Activated T-helper 1 cell treated with anti-CD3 and anti-CD28 coated beads, Interleukin-12 subunit alpha, Interleukin-12 subunit beta, Interleukin-2, Interleukin-4 antibody, amounts not matched to agents 30 ng/mL and 10 ng/mL and 1 ng/mL, durations not matched to agents 14 hours and 24 hours and 36 hours (primary cell): ENCODE data around the gene TRPM8. TPM values are rescaled to one million over a fixed set of nuclear protein-coding genes. Genes with fewer than 3 reads are reported as not detected.

Source experiments
- DNase-seq: peaks from one replicate; pipeline ENCODE4 v3.0.0; 2021; ENCODE audit warnings: low spot score
- H3K27ac Mint-ChIP-seq: one replicate; pipeline ENCODE4 v1.8.0; 2021; ENCODE audit warnings: mild to moderate bottlenecking, mixed read lengths
- H3K27me3 Mint-ChIP-seq: one replicate; pipeline ENCODE4 v1.8.0; 2022; ENCODE audit warnings: mild to moderate bottlenecking, moderate library complexity, mixed read lengths; ENCODE audit not compliant: insufficient read depth
- H3K36me3 Mint-ChIP-seq: one replicate; pipeline ENCODE4 v1.8.0; 2021; ENCODE audit warnings: low read depth, mixed read lengths
- H3K4me1 Mint-ChIP-seq: one replicate; pipeline ENCODE4 v1.8.0; 2021; ENCODE audit warnings: low read depth, mixed read lengths
- H3K4me3 Mint-ChIP-seq: one replicate; pipeline ENCODE4 v1.8.0; 2021; ENCODE audit warnings: mild to moderate bottlenecking, moderate library complexity, mixed read lengths
- H3K9me3 Mint-ChIP-seq: one replicate; pipeline ENCODE4 v1.8.0; 2021; ENCODE audit warnings: mixed read lengths
- intact Hi-C: fragments of 100-400 bp; cut with micrococcal nuclease; formaldehyde crosslinking; loops from one replicate; pipeline ENCODE4 v1.15.1; 2024
- total RNA-seq: library from RNA; stranded (reverse); gene quantifications from 2 replicates; pipeline ENCODE4 v1.2.3, GENCODE V29; 2022

TRPM8 gene
- total RNA-seq, 1 donor from 2014 or later: not detected

GRCh38 chr2:233919319-233919718 is 2.1 kb downstream of the TRPM8 start:
- Mint-ChIP-seq H3K4me3 (no peak overlapping the region), H3K36me3 (no peaks in the 10 kb centered on the region), H3K9me3 (no peaks in the 10 kb centered on the region), H3K27ac (no peak overlapping the region), H3K4me1 (peaks cover 7% of the 10 kb centered on the region), H3K27me3 (peaks cover 28% of the 10 kb centered on the region)
- DNase-seq: no peak
- intact Hi-C loops: no loop called here

- intact Hi-C loops: no loop called here
- H3K36me3 Mint-ChIP-seq: no peaks in the 10 kb centered on the region
- H3K4me3 Mint-ChIP-seq: no peak overlapping the region
- H3K9me3 Mint-ChIP-seq: no peaks in the 10 kb centered on the region
- no peak for DNase-seq
- peaks cover 7% of the 10 kb centered on the region for H3K4me1 Mint-ChIP-seq
- H3K27ac Mint-ChIP-seq: no peak overlapping the region
- H3K27me3 Mint-ChIP-seq: peaks cover 32% of the 10 kb centered on the region
These were observed 2.8 kb downstream of the TRPM8 start for GRCh38 chr2:233919938-233920337.

- Mint-ChIP-seq H3K4me3 (no peak overlapping the region), H3K36me3 (no peaks in the 10 kb centered on the region), H3K4me1 (peaks cover 7% of the 10 kb centered on the region)
These were observed 5.3 kb downstream of the TRPM8 start for GRCh38 chr2:233922471-233922870.

GRCh38 chr2:233925402-233925801 is 8.2 kb downstream of the TRPM8 start:
- no peak overlapping the region for H3K27ac Mint-ChIP-seq
- H3K4me1 Mint-ChIP-seq: peaks cover 5% of the 10 kb centered on the region
- no peak for DNase-seq
- H3K9me3 Mint-ChIP-seq: no peaks in the 10 kb centered on the region
- peaks cover 20% of the 10 kb centered on the region for H3K27me3 Mint-ChIP-seq
- no peak overlapping the region for H3K4me3 Mint-ChIP-seq
- H3K36me3 Mint-ChIP-seq: no peaks in the 10 kb centered on the region
- intact Hi-C loops: no loop called here

More at GRCh38 chr2:233922471-233922870, 5.3 kb downstream of the TRPM8 start:
- intact Hi-C loops: no loop called here
- DNase-seq: no peak
- H3K27ac Mint-ChIP-seq: no peak overlapping the region
- peaks cover 26% of the 10 kb centered on the region for H3K27me3 Mint-ChIP-seq
- no peaks in the 10 kb centered on the region for H3K9me3 Mint-ChIP-seq

GRCh38 chr2:233926806-233927205 is 9.6 kb downstream of the TRPM8 start:
- Mint-ChIP-seq H3K9me3 (no peaks in the 10 kb centered on the region), H3K4me1 (peaks cover 5% of the 10 kb centered on the region), H3K27me3 (peaks cover 26% of the 10 kb centered on the region), H3K27ac (no peak overlapping the region), H3K4me3 (no peak overlapping the region), H3K36me3 (no peaks in the 10 kb centered on the region)
- intact Hi-C loops: no loop called here
- DNase-seq: no peak

GRCh38 chr2:233928594-233929351 is 11.6 kb downstream of the TRPM8 start:
- Mint-ChIP-seq H3K36me3 (no peaks in the 10 kb centered on the region), H3K27ac (no peak overlapping the region), H3K9me3 (no peaks in the 10 kb centered on the region), H3K4me1 (peaks cover 5% of the 10 kb centered on the region), H3K27me3 (peaks cover 21% of the 10 kb centered on the region), H3K4me3 (no peak overlapping the region)
- intact Hi-C loops: no loop called here
- no peak for DNase-seq

- H3K4me1 Mint-ChIP-seq: peaks cover 5% of the 10 kb centered on the region
These were observed 12.3 kb downstream of the TRPM8 start for GRCh38 chr2:233929352-233930022.

GRCh38 chr2:233934524-233934923 is 17.4 kb downstream of the TRPM8 start:
- H3K4me3 Mint-ChIP-seq: no peak overlapping the region
- H3K27me3 Mint-ChIP-seq: peaks cover 41% of the 10 kb centered on the region

More at GRCh38 chr2:233929352-233930022, 12.3 kb downstream of the TRPM8 start:
- no peak for DNase-seq
- intact Hi-C loops: no loop called here
- no peaks in the 10 kb centered on the region for H3K9me3 Mint-ChIP-seq
- H3K27ac Mint-ChIP-seq: no peak overlapping the region
- no peak overlapping the region for H3K4me3 Mint-ChIP-seq
- no peaks in the 10 kb centered on the region for H3K36me3 Mint-ChIP-seq
- peaks cover 22% of the 10 kb centered on the region for H3K27me3 Mint-ChIP-seq

GRCh38 chr2:233935426-233935825 is 18.3 kb downstream of the TRPM8 start:
- DNase-seq: no peak
- Mint-ChIP-seq H3K27ac (no peak overlapping the region), H3K9me3 (no peaks in the 10 kb centered on the region), H3K27me3 (peaks cover 49% of the 10 kb centered on the region), H3K4me3 (no peak overlapping the region), H3K36me3 (no peaks in the 10 kb centered on the region), H3K4me1 (peaks cover 7% of the 10 kb centered on the region)
- intact Hi-C loops: no loop called here

More at GRCh38 chr2:233934524-233934923, 17.4 kb downstream of the TRPM8 start:
- H3K27ac Mint-ChIP-seq: no peak overlapping the region
- H3K36me3 Mint-ChIP-seq: no peaks in the 10 kb centered on the region
- no peaks in the 10 kb centered on the region for H3K9me3 Mint-ChIP-seq
- intact Hi-C loops: no loop called here
- no peak for DNase-seq
- peaks cover 12% of the 10 kb centered on the region for H3K4me1 Mint-ChIP-seq

- H3K36me3 Mint-ChIP-seq: no peaks in the 10 kb centered on the region
- no peak overlapping the region for H3K4me3 Mint-ChIP-seq
- intact Hi-C loops: no loop called here
- peaks cover 7% of the 10 kb centered on the region for H3K4me1 Mint-ChIP-seq
- H3K27ac Mint-ChIP-seq: no peak overlapping the region
- H3K27me3 Mint-ChIP-seq: peaks cover 51% of the 10 kb centered on the region
- H3K9me3 Mint-ChIP-seq: no peaks in the 10 kb centered on the region
- DNase-seq: no peak
These were observed 18.9 kb downstream of the TRPM8 start for GRCh38 chr2:233936089-233936488.

GRCh38 chr2:233938676-233939370 is 21.6 kb downstream of the TRPM8 start:
- Mint-ChIP-seq H3K27me3 (peaks cover 58% of the 10 kb centered on the region), H3K4me3 (no peak overlapping the region), H3K36me3 (no peaks in the 10 kb centered on the region), H3K4me1 (peaks cover 7% of the 10 kb centered on the region), H3K9me3 (peaks cover 3% of the 10 kb centered on the region), H3K27ac (no peak overlapping the region)
- intact Hi-C loops: no loop called here
- DNase-seq: no peak

GRCh38 chr2:233940376-233941276 is 23.5 kb downstream of the TRPM8 start:
- Mint-ChIP-seq H3K4me1 (peaks cover 7% of the 10 kb centered on the region), H3K9me3 (peaks cover 8% of the 10 kb centered on the region), H3K27ac (no peak overlapping the region), H3K27me3 (peaks cover 50% of the 10 kb centered on the region), H3K36me3 (no peaks in the 10 kb centered on the region), H3K4me3 (no peak overlapping the region)
- intact Hi-C loops: no loop called here
- DNase-seq: no peak
